HG02885 (cell line): Measurements from ENCODE around the gene TPRG1.
A peak's percentile ranks its signal among the peaks of the same experiment; 100 is the strongest.
"Not testable (repeated sequence)": the region's sequence is repeated elsewhere in the genome, so short reads cannot be mapped to it uniquely, and the experiment has no call there.

Experiments used
- ATAC-seq: cut with Tn5 transposase; IDR thresholded peaks from one replicate; pipeline ENCODE4 v1.9.1; 2021; ENCODE audit warnings: mild to moderate bottlenecking; ENCODE audit not compliant: unreplicated experiment, poor library complexity

TPRG1 gene

DNA sequence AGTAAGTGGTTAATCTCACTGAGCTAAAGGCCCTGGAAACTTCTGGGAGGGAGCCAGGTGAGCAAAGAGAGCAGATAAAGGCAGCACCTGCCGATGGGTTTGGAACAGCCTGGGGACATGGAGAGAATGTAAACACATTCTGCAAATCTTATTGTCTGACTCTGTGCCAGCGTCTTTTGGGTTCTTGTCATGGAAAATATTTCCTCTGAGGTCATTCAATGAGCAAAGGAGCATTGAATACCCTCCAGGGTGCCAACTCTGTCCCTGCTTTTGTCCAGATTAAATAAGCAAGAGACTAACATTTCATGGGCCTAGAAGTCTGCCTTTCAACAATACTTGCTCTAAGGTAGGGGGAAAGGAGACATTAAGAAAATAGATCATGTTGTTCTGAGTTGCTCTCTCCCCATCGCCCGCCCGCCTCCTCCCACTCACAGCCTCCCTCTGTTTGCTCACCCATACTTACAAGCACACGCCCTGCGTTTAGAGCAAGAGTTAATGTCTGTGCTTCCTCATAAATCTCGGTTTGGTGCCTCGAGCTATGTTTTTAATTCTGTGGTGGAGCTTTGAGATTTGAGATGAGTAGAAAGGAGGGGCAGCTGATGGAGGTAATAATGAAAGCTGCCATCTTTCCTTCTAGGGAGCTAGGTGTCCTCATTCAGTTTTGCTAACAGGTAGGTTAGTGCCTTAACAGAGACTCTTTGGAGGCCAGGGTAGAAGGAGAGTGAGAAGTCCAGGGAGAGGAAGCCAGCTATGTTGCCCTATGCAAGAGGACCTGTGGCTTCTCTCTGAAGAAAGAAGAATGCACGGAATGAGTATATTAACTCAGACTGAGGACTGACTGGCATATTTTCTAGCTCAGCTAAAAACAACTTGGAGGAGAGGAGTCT lies 132.9 kb downstream of the TPRG1 start:
- peak; percentile 19 for ATAC-seq

DNA sequence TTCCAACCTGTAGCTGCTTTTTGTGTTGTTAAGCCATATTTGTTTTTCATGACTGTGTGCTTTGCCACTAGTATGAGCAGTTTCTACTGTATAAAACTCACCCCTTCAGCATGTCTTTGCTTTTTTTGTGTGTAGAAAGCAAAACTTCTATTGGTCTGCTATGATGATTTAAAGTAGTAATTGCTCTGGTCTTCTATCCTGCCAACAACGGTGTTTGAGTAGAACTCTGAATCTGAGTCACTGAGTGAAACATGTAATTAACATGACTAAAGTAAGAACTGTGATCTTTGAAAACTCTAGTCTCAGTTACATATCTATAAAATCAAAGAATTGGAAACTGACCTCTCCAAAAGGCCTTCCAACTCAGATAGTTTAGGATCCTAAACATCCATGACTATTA lies 133.6 kb downstream of the TPRG1 start:
- peak; percentile 69 for ATAC-seq

DNA sequence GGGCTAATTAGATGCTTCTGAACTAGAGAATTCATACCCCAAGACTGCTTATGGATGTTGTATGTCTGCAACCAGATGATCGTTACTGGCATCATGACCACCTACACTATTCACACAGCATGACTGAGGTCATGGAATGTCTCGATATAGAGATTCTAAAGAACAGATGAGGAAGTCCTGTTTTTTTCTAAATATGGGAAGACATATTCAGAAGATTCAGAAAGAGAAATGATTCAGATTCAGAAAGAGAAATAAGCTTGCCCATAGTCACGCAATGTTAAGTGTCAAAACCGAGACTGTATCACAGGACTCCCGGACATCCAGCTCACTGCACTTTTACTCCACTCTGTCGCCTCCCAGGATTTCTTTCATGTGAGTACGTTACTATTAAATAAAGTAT lies 136.2 kb downstream of the TPRG1 start:
- peak; percentile 61 for ATAC-seq

DNA sequence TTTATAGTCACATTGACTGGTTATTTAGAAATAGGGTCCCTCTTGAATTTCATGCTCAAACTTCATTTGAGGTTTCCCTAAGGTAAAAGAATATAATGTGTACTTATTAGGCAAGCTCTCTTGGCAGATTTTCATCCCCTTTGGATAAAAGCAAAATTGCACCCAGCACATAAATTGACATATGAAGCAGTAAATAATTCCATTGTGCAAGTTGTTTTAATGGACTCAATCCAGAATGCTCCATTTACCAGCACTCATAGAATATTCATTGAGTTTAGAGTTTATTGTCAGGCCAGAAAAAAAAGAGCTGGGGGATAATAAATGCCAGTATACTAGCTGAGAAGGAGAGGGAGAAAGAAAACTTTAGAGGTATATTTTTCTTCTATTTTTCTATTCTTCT lies 136.8 kb downstream of the TPRG1 start:
- no peak for ATAC-seq

DNA sequence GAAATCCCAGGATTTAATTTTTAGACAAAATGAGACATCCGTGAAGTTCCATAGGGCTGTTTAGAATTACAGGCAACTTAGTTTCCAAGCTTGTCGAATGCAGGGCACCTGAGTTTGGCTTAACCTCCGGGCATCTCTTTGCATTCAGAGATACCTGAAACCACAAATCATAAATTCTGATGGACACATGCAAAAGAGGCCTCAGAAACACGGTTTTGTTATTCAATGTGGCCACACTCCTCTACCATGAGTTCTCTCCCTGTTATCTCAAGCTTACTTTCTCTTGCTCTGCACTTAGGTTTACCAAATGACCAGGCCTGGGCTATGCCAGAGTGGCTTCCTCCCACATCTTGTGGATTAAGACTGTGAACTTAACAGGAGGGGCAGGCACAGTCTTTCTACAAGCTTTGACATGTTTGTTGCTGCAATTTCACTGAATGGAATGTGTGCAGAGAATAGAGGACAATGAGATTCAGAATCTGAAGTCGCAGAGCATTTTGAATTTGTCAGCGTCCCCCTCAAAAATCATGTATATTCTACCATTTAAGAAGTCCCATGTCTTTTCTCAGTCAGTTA lies 137.7 kb downstream of the TPRG1 start:
- ATAC-seq, result no peak

DNA sequence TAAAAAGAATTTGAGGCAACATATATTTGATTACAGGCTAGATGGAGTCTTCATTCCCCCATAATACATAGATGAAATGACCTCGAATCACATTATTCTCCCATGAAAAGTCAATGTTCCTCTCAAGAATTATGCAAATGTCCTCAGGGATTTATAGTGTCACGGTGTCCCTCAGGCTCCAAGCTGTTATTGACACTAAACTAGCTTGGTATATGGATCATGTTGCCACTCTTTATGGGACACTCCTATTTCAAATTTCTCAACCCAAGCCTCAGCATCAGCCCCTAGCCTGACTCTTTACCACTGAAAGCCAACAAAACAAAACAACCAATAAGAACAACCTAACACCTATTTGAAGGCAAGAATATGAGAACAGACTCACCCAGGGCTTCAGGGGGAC lies 139.8 kb downstream of the TPRG1 start:
- ATAC-seq, result no peak

DNA sequence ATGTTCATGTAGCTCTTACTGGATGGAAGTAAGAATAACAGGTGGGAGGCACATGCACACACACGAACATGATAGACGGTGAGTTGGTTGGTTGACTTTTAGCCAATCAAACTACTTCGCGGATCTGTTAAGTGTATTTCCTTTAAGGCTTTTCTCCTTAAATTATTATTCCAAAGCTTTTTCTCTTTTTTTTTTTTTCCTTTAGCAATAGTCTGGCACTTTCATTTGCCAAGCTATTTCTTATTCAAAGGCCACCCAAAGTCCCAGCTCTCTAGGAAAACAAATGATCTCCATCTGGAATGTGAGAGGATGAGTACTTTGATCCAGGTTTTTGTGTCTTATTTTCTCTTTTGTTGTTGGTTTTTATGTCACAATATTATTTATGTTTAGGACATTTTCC lies 141.1 kb downstream of the TPRG1 start:
- no peak for ATAC-seq

DNA sequence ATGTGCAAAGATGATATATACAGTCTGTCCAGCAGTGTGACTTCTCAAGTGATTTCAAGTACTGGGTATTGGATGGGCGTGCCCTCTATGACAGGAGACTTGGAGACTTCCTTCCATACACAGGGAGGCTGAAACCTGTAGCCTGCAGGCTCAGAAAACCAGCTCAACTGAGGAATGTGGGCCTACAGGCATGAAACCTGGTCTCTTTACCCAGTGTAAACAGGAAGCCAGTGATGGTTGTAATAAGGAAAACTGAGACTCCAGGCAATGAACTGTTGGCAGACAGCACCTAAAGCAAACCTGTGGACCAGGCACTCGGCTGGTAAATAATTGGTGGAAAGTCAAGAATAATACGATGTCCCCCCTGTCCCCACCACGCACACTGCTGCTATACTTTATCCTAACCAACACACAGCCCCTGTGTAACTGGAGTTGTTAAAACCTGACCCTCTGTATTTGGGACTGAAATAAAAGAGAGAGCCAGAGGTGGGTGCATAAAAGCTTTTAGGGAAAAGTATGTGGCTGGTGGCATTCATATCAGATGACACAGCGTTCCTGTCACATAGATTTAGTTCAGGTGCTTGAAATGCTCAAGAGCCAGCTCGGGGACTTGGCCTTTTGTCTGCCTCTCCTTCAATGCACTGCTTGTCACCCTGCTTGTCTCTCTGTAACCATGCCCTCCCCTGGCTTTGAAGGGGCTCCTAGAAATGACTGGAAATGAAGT lies 144.7 kb downstream of the TPRG1 start:
- ATAC-seq, result no peak

DNA sequence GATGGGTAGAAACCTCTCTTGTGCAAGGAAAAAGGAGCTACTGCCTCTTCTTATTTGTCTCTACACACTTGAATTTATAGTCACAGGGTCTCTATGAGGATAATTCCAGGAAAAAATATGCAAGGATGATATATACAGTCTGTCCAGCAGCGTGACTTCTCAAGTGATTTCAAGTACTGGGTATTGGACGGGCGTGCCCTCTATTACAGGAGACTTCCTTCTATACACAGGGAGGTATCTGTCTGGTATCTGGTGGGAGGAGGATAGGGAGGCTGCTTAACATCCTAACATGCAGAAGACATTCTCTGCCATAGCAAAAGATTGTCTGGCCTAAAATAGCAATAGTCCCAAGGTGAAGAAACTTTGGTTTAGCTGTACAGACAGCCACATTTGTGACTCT lies 146.1 kb downstream of the TPRG1 start:
- ATAC-seq, result no peak

DNA sequence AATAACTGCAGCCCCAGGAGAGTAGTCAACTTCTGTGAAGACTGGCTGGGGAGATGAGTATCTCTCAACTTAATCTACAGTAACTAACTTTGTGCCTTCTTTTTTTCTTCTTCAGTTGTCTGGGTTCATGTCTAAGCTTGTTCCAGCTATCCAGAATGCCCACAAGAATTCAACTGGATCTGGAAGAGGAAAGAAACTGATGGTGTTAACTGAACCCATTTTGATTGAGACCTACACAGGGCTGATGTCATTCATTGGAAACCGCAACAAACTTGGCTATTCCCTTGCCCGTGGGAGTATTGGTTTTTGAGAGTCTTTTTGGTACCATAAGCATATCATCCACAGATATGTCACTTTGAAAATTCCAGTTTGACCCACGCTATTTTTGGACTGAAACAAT lies 148.7 kb downstream of the TPRG1 start:
- ATAC-seq, result no peak

DNA sequence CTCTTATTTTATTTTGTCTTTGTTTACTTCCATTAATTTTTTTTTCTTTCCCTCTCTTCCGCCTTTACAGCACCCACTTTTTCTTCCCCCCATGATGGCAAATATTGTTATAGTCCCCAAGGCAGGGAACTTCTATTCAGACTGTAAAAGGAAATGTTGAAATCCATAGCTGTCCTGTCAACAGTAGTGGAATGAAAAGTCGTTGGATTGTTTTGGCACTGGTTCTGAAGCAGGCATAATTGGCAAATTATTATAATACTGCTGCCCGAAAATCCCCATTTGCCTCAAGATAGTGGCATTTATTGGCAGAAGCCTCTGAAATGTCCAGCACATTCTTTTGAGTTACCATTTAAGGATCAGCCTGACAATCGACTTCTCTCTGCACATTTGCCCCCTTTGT lies 150.6 kb downstream of the TPRG1 start:
- no peak for ATAC-seq

DNA sequence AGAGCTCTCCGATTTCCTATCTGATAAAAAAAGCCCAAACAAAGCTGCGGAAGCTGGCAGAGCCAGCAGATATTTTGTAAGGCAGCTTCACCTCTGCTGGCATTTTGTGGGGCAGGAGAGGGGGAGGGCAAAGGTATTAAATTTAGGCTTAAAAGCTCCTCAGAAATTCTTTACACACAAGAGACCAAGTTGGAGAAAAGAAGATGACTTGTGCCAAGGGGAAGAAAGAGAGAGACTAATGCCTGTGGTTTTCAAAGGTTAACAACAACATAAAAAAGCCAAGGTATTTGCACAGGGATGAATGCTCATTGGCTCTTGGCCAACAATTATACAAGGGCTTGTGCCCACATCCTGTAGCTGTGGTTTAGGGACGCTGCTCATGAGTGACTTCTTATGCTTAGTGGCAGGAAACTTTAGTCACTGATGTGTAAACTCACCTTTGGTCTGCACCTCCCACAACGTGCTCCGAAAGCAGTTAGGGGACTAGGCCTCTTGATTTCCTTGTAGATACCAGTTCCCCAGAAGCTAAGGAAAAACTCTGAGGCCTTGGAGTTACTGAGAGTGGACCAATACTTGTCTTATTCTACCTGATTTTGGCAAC lies 152.9 kb downstream of the TPRG1 start:
- ATAC-seq, result peak; percentile 99

DNA sequence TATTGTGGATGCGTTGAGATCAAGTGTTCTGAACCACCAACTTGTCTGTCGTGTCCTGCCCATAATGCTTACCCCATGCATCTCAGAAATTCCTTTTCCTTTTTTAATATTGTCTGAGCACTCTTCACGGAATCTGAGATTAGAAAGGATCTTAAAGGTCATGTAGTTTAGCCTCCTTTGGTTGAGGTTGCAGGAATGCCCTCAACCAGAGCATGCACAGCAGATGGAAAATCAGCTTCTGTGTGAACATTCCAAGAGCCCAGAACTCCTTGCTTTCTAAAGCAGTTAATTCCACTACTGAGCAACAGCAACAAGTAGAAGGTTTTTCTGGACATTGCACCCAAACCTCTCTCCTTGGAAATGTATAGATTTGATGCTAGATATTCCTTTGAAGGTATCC lies 153.7 kb downstream of the TPRG1 start:
- no peak for ATAC-seq

DNA sequence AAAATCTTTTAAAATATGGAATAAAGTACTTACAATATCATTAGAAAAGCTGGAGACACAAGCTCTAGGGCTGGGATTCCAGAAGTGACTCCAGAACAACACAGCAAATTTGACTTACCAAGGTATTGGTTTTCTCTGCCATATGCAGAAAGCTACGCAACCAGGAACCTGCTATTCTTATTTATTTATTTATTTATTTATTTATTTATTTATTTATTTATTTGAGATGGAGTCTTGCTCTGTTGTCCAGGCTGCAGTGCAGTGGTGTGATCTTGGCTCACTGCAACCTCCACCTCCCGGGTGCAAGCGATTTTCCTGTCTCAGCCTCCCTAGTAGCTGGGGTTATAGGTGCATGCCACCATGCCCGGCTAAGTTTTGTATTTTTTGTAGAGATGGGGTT lies 157.9 kb downstream of the TPRG1 start:
- ATAC-seq, result not testable (repeated sequence)

DNA sequence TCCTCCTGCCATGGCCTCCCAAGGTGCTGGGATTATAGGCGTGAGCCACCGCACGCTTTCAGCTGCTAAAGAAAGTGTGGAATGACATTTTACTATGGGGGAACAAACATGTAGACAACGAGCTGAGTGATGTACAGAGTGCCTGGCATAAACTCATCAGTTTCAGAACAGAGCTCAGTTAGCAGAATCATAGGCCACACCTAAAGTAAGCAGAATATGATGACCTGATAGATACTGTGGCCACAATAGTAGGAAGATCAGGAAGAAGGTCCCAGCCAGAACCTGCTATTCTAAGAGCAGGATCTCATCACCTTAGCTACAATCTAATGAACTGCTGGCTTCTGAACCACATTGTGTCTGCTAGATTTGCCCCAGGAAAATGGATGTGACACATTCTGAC lies 158.3 kb downstream of the TPRG1 start:
- no peak for ATAC-seq

DNA sequence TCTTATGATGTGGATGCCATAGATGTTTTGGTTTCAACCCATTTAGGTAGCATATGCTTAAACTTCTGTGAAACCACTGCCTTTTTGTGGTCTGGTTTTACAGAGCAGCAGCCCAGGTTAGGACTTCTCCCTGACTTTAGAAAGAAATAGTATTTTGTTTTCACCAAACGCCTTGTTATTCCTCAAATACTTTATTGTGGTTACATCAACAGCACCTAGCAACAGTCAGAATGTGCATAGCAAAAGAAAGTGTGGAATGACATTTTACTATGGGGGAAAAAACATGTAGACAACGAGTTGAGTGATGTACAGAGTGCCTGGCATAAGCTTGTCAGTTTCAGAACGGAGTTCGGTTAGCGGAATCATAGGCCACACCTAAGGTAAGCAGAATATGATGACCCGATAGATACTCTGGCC lies 159.2 kb downstream of the TPRG1 start:
- ATAC-seq, result no peak

DNA sequence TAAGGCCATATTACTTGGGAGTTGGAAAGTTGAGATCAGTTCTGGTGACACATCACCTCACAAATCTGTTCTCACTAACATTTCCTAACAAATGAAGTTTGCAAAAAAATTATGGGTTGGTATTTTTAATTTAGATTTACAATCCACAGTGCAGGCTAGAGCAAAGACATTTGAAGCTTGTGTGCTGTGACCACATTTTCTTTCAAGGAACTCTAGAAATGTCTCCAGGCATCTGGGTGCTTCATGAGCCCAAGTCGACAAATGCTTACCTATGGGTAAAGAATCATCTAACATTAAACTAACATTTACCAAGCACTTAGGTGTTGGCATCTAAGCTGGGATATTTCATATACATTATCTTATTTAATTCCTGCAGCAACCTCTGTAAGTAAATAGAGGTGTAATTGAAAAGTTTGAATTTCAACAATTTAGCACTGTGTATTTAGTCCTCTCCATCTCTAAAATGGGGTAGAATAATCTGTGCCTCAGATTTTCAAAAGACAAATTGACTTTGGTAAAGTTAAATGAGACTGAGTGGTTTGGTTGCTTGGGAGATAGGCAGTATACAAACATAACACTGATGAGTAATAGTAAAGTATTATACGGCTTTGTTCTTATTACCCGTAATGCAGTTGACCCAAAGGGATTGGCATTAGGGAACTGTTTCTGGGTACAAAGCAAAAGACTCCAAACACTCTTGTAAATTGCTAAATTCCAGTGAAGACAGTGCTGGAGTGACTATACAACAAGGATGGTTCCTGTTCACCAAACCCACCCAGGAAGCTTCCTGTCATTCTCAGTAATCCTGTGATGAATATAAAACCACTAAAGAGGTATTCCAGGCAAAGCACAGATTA lies 162.5 kb downstream of the TPRG1 start:
- no peak for ATAC-seq

DNA sequence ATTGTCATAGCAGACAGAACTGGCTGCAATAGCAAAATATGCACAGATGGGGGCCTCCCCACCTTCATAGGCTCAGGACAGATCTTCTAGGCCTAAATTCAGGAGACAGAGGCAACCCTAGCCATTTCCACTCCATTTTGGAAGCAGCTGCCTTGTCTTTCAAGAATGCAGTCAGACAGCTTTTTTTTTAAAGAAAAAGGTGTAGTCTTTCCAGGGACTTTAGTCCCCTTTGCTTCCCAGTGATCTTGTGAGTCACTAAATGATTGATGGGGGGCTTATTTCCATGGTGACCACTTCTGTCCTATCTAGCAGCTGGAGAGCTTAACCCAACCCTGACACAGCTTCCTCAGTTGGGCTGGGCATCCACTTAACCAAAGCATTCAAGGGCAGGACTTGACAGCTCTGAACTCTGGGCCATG lies 165.9 kb downstream of the TPRG1 start:
- no peak for ATAC-seq

DNA sequence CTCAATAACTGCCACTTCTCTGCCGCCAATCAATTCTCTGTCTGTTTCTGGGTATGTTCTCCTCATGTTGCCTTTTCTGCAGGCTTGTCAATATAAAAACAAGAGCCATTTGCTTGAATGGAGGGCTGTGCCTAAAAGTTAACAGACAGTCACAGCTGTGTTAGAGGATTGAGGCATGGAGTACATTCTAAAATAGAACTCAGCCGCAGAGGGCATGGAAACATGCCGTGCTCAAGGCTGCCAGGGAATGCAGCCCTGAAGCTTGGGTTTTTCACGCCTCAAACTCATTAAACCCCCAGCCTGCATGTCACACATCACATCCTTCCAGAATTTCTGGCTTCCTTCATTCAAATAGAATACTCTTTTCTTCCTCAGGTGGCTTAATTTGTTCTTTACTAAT lies 166.6 kb downstream of the TPRG1 start:
- ATAC-seq, result no peak

DNA sequence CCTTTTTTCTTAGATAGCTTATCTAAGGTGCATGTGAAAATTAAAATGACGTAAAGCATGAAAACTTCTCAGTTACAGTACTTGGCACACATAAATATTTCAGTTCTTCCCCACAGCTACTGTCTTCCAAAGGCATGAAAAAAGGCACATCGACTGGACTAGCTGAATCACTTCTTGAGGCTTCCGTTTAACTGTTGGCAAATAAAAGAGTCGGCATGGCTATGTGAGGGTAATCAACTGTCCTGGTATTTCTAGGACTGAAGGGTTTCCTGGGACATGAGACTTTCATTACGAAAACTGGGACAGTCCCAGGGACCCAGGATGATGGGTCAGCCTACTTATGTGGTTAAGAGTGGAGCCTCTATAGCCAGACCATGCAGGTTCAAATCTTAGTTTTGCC lies 168.2 kb downstream of the TPRG1 start:
- ATAC-seq, result no peak
